GM19099 (cell line): ENCODE measurements around the gene MYO3A.

ENCODE experiments used
- POLR2A ChIP-seq: IDR thresholded peaks from 3 replicates; pipeline ENCODE4 v1.6.1; 2011; ENCODE audit warnings: low read depth; ENCODE audit not compliant: insufficient read length; ENCODE audit errors: extremely low read depth

The MYO3A gene

DNA sequence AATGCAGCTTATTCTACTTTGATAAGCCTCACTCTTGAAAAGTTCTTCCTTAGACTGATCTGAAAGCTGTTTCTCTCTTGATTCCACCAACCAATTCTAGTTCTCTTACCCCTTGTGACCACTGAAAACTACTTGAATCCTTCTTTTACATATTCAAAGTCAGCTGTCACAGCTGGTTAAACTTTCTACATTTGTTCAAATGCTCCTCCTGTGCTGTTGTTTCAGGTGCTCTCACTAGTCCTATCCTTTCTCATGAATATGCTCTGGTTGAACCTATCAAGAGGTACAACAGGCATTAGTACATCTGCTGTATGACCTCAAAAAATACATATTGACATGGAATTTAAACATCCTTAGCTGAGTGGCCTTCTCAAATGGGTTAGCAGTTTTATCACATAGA lies 91.5 kb downstream of the MYO3A start:
- TF ChIP-seq POLR2A = no peak

DNA sequence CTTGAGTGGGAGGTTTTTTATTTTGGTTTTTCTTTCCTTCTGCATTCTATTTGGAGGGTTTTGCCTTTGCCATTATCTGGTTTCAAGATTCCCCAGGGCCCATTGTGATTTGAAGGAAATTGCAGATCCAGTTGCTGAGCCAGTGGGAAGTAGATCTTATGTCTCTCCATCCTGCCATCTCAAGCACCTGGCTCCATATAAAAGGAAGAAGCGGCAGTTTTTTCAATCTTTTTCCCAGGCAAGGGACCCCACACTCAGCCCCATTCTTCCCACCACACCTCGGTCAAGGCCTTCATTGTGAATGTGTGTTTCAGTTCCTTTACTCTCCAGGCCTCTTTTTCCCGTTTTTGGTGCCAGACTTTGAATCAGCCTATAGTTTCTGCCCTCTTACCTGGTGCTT lies 95.8 kb downstream of the MYO3A start:
- no peak for TF ChIP-seq POLR2A

- TF ChIP-seq POLR2A = no peak
Observed at GRCh38 chr10:26031300-26031699, 97.3 kb downstream of the MYO3A start.

DNA sequence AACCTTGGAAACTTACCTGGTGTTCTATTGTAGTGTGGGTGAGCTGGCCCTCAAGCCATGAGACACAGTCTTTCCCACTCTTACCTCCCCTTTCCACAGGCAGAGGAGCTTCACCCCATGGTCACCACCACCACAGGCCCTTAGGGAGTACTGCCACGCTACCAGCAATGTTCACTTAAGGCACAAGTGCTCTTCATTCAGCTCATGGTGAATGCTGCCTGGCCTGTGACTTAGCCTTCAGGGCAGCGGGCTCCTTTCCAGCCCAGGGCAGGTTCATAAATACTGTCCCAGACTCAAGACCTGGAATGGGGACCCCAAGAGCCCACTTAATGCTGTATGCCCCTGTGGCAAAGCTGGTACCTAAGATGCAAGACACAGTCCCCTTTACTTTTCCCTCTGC lies 109.4 kb downstream of the MYO3A start:
- no peak for TF ChIP-seq POLR2A

DNA sequence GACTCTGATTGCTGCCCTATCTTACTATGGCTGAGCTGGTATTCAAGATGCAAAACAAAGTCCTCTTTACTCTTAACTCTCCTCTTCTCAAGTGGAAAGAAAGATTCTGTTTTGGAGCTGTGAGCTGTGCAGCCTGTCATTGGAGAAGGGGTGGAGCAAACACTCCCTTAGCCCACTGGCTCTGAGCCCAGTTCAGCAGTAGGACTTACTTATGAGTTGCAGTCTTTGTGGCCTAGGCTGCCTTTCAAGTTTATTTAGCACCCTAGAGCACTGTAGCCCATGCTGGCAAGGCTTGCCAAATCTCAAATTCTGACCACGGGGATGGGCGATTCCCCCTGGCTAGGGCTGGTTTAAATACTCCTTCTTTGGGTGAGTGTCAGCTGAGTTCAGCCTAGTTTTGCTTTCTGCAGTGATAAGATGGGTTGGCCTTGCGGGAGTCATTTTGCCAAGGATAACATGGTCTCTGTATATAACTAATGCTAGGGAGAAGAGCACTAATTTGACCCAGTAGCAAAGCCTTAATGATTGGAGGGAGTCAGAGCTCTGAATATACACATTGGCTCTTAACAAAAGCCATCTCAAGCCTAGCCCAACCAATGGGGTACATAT lies 110.2 kb downstream of the MYO3A start:
- TF ChIP-seq POLR2A = no peak

- no peak for TF ChIP-seq POLR2A
Observed at GRCh38 chr10:26046073-26046700, 112.2 kb downstream of the MYO3A start.

- no peak for TF ChIP-seq POLR2A
Observed at GRCh38 chr10:26048756-26049155, 114.7 kb downstream of the MYO3A start.

DNA sequence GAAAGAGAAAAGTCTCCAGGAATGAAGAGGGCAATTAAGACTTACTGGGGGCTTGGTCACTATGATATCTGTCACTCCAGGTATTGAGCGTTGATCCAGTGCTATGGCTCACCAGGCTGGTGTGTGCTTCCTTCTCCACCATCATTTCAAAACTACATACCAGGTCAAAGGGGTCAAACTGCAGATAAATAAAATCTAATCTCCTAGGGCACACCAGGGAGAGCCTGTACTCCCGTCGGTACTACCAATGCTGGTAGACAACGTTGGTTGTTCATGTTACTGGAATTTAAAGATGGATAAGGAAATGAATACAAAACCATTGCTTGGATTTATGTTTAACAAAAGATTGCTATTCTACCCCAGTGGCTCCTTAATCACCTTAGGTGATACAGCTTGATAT lies 118.3 kb downstream of the MYO3A start:
- no peak for TF ChIP-seq POLR2A

DNA sequence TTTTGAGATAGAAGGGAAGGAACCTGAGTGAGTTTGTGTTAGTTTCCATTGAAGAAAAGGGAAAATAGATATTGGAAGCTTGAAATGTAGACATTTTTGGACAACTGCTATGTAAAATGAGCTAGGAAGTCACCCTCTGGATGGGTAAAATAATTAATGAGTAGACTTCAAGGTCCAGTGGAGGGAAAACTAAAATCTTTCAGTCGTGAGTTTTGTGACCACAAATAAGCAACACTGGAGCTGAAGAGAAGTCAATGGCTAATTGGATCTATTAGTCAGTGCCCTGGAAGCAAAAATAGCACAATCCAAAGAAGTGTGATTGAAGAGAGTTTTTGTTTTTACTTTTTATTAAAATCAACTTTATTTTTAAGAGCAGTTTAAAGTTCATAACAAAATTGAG lies 123.4 kb downstream of the MYO3A start:
- no peak for TF ChIP-seq POLR2A

DNA sequence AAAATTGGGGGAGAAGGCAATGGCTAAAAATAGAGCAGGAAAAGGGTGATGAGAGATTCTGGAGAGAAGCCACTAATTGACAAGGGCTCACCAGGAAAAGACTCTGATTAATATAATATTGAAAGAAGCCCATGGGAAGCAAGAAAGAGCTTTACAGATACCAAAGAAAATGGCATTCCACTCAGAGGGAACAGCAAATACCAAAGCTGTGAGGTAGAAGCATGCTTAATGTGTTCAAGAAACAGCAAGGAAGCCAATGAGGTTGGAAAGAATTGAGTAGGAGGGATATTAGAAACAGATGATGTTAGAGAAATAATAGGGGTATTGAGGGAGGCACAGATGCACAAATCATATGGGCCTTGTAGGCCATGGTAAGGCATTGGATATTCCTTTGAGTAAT lies 130.1 kb downstream of the MYO3A start:
- TF ChIP-seq POLR2A = no peak

DNA sequence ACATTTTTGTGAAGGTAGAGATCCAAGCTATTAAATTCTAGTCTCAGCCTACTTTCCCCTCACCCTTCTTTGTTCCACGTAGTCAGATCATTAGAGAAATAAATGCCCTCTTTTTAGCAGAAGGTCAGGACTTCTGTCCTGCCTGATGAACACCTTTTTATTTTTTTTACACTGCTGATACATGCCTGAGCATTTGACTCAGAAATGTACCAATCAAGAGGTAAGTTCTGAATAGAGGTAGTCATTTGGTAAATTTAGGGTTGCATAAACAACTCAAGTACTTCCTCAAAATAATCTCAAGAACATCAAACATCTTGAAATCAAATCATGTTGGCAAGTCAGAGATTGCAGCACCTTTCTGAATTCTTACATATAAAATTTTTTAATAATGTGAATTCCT lies 133.7 kb downstream of the MYO3A start:
- no peak for TF ChIP-seq POLR2A

GRCh38 chr10:26081459-26081858 lies 147.4 kb downstream of the MYO3A start:
- TF ChIP-seq POLR2A = no peak

GRCh38 chr10:26085549-26085948 lies 151.5 kb downstream of the MYO3A start:
- TF ChIP-seq POLR2A = no peak

DNA sequence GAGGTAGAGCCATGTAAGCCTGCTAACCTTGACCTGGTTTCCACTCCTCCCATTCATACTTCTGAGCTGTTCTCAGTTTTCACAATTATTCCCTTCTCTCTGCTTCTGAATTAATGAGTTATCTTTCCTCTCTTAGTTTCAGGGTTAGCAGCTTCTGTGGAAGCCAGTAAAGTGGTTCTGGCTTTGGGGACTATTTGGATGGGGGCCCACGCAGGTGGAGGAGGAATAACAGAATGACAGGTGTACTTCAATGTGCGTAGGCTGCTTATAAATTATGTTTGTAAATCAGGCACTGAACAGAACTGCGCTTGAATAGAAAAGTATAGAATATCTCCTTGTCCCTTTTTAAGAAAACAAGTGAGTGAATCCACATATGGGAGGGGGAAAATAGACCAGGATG lies 153.6 kb downstream of the MYO3A start:
- TF ChIP-seq POLR2A = no peak

- no peak for TF ChIP-seq POLR2A
Observed at GRCh38 chr10:26090026-26090425, 156.0 kb downstream of the MYO3A start.

GRCh38 chr10:26090762-26091161 lies 156.7 kb downstream of the MYO3A start:
- no peak for TF ChIP-seq POLR2A

DNA sequence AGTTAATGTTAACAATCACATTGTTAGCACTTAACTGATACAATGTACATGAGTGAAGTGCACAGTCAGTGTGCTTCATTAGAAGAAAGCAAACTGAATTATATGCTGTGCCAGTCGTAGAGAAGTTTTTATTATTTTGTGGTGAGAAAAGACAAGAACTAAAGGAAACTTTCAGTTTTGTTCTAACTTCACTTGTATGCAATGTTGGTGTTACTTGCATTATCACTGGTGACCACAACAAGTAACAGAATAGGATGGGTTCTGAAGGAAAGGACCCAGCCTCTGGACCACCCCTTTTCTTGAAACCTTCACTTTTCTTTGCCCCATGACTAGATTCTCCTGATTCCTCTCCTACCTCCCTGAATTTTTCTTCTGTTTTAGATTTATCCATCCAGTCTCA lies 159.2 kb downstream of the MYO3A start:
- no peak for TF ChIP-seq POLR2A
